Esophagus muscularis mucosa (tissue), 4 donors: ENCODE measurements around the gene IQGAP2. TPM values are rescaled to one million over a fixed set of nuclear protein-coding genes. Genes with fewer than 3 reads are reported as not detected.
"Not testable (repeated sequence)": the region's sequence is repeated elsewhere in the genome, so short reads cannot be mapped to it uniquely, and the experiment has no call there.

Source experiments
- DNase-seq: peaks from one replicate; pipeline ENCODE4 v3.0.0-alpha.2; 2017; ENCODE audit errors: extremely low spot score
- H3K27ac ChIP-seq, 4 donors: fragments of 200-600 bp; sonication (generic); replicated peaks in 1 of 4; 1 replicate in 3 of 4; 2 replicates in 1 of 4; pipeline ENCODE4 v1.5.1; 2016 to 2019; ENCODE audit warnings: mild to moderate bottlenecking in 1 of 4
- H3K27me3 ChIP-seq, 4 donors: fragments of 200-600 bp; sonication (generic); one replicate each; pipeline versions ENCODE4 v1.5.1 to v1.6.0; 2016 to 2019
- H3K36me3 ChIP-seq, 4 donors: fragments of 200-600 bp; sonication (generic); one replicate each; pipeline ENCODE4 v1.5.1; 2016 to 2019
- H3K4me1 ChIP-seq, 4 donors: fragments of 200-600 bp; sonication (generic); one replicate each; pipeline ENCODE4 v1.5.1; 2016 to 2019
- H3K4me3 ChIP-seq, 4 donors: fragments of 200-600 bp; sonication (generic); 1 replicate in 2 of 4; 2 replicates in 2 of 4; pipeline ENCODE4 v1.5.1; 2016 to 2019; ENCODE audit warnings: mild to moderate bottlenecking in 4 of 4, moderate library complexity in 1 of 4
- H3K9me3 ChIP-seq, 4 donors: fragments of 200-600 bp; sonication (generic); 1 replicate in 3 of 4; 2 replicates in 1 of 4; pipeline ENCODE4 v1.5.1; 2016 to 2019
- EP300 ChIP-seq: sonication (generic); formaldehyde crosslinking; IDR thresholded peaks from one replicate; pipeline ENCODE4 v1.6.1; 2017; ENCODE audit warnings: antibody characterized with exemption
- POLR2A ChIP-seq: fragments of 450-650 bp; IDR thresholded peaks from one replicate; pipeline ENCODE4 v1.6.1; 2017; ENCODE audit warnings: antibody characterized with exemption, moderate library complexity, mild to moderate bottlenecking, low read depth
- POLR2AphosphoS5 ChIP-seq, 2 donors: sonication (generic); formaldehyde crosslinking; IDR thresholded peaks; one replicate each; pipeline ENCODE4 v1.6.1; 2017; ENCODE audit warnings: antibody characterized with exemption in 2 of 2
- WGBS: methylation state at CpG from one replicate; pipeline ENCODE4 v1.1.5; 2018; 5-methylcytosine and 5-hydroxymethylcytosine counted together
- intact Hi-C: fragments of 100-400 bp; cut with DNase I; formaldehyde crosslinking; loops from one replicate; pipeline ENCODE4 v1.15.1; 2023
- total RNA-seq, 4 donors: library from RNA; depleted of rRNA; stranded (reverse); fragments of >200 nt; gene quantifications; one replicate each; pipeline versions ENCODE4 v1.1.0 to v1.2.1, GENCODE V29; 2016
- TF ChIP-seq, protein P1 (sequence below), 3 experiments: fragments of 200-600 bp in 2 of 3; fragments of 450-650 bp in 1 of 3; sonication (generic) in 2 of 3; IDR thresholded peaks; one replicate each; pipeline ENCODE4 v1.5.1; 2017 to 2019; ENCODE audit warnings: antibody characterized with exemption in 3 of 3, mild to moderate bottlenecking in 2 of 3, moderate library complexity in 1 of 3

IQGAP2 gene
- total RNA-seq, 4 donors from 2014 or later, result 14.9 to 30.7 (median 20.8) TPM

GRCh38 chr5:76364226-76364589 is 38.9 kb upstream of the IQGAP2 start:
- Histone ChIP-seq H3K4me3 (no peak overlapping the region), H3K4me1 (no peaks in the 10 kb centered on the region), H3K27ac (no peak overlapping the region), H3K9me3 (no peaks in the 10 kb centered on the region), H3K27me3 (no peaks in the 10 kb centered on the region), H3K36me3 (no peaks in the 10 kb centered on the region)
- intact Hi-C loops, result no loop called here
- WGBS, result 95% methylated on average over 2 of the region's 2 CpGs
- no peak for DNase-seq
- TF ChIP-seq POLR2AphosphoS5 (IDR thresholded peaks at IDR 0.05) (no peak), POLR2A (no peak), EP300 (no peak)

DNA sequence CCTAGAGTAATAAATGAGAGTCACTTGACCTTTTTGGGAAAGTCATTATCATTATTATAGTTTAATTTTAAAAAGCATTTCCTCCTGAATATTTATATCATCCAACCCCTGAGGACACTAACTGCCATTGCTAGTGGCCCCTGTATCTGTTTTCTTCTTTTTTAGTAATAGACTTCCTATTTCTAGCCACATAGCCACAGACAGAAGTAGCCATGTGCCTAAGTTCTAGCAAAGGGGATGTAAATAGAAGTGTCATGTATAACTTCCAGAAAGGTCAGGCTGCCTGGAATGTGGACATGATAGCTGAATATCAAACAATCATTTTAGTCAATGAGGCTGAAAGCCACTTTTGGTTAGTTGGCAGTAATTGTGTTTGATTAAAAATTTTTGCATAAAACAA is 37.5 kb upstream of the IQGAP2 start:
- H3K9me3 ChIP-seq, result no peaks in the 10 kb centered on the region

DNA sequence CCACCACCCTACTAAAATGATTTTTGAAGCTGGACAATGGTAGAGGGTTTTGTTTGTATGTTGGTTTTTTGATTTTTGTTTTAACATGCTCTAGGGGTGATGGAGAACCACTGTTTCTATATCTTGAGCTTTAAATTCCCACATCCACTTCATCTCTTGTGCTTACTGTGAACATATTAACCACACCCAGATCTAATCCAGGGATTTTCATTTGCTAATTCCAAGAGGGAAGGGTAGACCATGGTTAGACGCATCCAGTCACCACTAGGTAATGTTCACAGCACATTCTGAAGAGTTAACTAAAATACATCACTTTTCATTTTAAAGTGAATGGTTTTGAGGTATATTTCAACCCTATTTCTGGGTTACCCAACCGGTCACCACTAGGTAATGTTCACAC is 36.5 kb upstream of the IQGAP2 start:
- no peak for DNase-seq
- H3K36me3 ChIP-seq, result no peaks in the 10 kb centered on the region
- H3K27me3 ChIP-seq, result no peaks in the 10 kb centered on the region
- no peak overlapping the region for H3K27ac ChIP-seq
- intact Hi-C loops, result no loop called here
- TF ChIP-seq POLR2A (no peak), POLR2AphosphoS5 (IDR thresholded peaks at IDR 0.05) (no peak), EP300 (no peak)
- TF ChIP-seq, protein P1, sequence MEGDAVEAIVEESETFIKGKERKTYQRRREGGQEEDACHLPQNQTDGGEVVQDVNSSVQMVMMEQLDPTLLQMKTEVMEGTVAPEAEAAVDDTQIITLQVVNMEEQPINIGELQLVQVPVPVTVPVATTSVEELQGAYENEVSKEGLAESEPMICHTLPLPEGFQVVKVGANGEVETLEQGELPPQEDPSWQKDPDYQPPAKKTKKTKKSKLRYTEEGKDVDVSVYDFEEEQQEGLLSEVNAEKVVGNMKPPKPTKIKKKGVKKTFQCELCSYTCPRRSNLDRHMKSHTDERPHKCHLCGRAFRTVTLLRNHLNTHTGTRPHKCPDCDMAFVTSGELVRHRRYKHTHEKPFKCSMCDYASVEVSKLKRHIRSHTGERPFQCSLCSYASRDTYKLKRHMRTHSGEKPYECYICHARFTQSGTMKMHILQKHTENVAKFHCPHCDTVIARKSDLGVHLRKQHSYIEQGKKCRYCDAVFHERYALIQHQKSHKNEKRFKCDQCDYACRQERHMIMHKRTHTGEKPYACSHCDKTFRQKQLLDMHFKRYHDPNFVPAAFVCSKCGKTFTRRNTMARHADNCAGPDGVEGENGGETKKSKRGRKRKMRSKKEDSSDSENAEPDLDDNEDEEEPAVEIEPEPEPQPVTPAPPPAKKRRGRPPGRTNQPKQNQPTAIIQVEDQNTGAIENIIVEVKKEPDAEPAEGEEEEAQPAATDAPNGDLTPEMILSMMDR (IDR thresholded peaks at IDR 0.05), result no peak
- no peaks in the 10 kb centered on the region for H3K9me3 ChIP-seq
- H3K4me1 ChIP-seq, result no peaks in the 10 kb centered on the region
- H3K4me3 ChIP-seq, result no peak overlapping the region
- 95% methylated on average over 2 of the region's 2 CpGs for WGBS

More for the DNA sequence above, 37.5 kb upstream of the IQGAP2 start:
- Histone ChIP-seq H3K36me3 (no peaks in the 10 kb centered on the region), H3K27ac (no peak overlapping the region), H3K4me1 (no peaks in the 10 kb centered on the region), H3K4me3 (no peak overlapping the region), H3K27me3 (no peaks in the 10 kb centered on the region)
- intact Hi-C loops, result no loop called here
- no peak for DNase-seq
- TF ChIP-seq, protein P1 (IDR thresholded peaks at IDR 0.05), result no peak
- TF ChIP-seq EP300 (no peak), POLR2AphosphoS5 (IDR thresholded peaks at IDR 0.05) (no peak), POLR2A (no peak)

- TF ChIP-seq POLR2AphosphoS5 (IDR thresholded peaks at IDR 0.05), result no peak
- TF ChIP-seq POLR2A, result no peak
- no peak for TF ChIP-seq EP300
- TF ChIP-seq, protein P1 (IDR thresholded peaks at IDR 0.05), result no peak
- H3K36me3 ChIP-seq, result no peaks in the 10 kb centered on the region
- H3K27me3 ChIP-seq, result no peaks in the 10 kb centered on the region
- no peak overlapping the region for H3K4me3 ChIP-seq
- H3K4me1 ChIP-seq, result peaks cover 0 to 6% (median 3%) of the 10 kb centered on the region in 4 donors
- WGBS, result 95% methylated on average over 6 of the region's 6 CpGs
- intact Hi-C loops, result no loop called here
- no peak overlapping the region for H3K27ac ChIP-seq
- DNase-seq, result no peak
- no peaks in the 10 kb centered on the region for H3K9me3 ChIP-seq
Observed at GRCh38 chr5:76367623-76368371, 35.3 kb upstream of the IQGAP2 start.

- intact Hi-C loops, result no loop called here
Observed at GRCh38 chr5:76368941-76369340, 34.1 kb upstream of the IQGAP2 start.

DNA sequence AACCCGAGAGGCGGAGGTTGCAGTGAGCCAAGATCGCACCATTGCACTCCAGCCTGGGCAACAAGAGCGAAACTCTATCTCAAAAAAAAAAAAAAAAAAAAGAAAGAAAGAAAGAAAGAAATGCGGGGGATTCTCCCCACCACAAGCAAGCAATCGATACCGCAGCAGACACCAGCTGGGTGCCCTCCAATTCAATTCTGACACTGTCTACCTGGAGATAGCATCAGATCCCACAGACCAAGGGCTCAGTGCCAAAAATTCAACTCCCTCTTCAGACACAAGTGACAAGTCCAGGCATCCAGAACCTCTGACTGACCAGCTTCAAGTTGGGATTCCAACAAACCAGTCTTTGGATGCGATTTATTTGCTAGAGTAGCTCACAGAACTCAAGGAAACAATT is 33.4 kb upstream of the IQGAP2 start:
- H3K4me3 ChIP-seq, DNase-seq, H3K4me1 ChIP-seq, H3K36me3 ChIP-seq, H3K27ac ChIP-seq, H3K9me3 ChIP-seq, H3K27me3 ChIP-seq, intact Hi-C loops: not testable (repeated sequence)
- 92% methylated on average over 8 of the region's 8 CpGs for WGBS

More at GRCh38 chr5:76368941-76369340, 34.1 kb upstream of the IQGAP2 start:
- no peaks in the 10 kb centered on the region for H3K9me3 ChIP-seq
- H3K4me1 ChIP-seq, result peaks cover 0 to 6% (median 3%) of the 10 kb centered on the region in 4 donors
- no peaks in the 10 kb centered on the region for H3K27me3 ChIP-seq
- 65% methylated on average over 1 of the region's 1 CpG for WGBS
- no peak overlapping the region for H3K4me3 ChIP-seq
- no peaks in the 10 kb centered on the region for H3K36me3 ChIP-seq
- TF ChIP-seq POLR2A (no peak), EP300 (no peak), POLR2AphosphoS5 (IDR thresholded peaks at IDR 0.05) (no peak)
- TF ChIP-seq, protein P1 (IDR thresholded peaks at IDR 0.05), result no peak
- no peak for DNase-seq
- no peak overlapping the region for H3K27ac ChIP-seq
